ENCODE data around the gene SCN2B.

SCN2B gene

DNA sequence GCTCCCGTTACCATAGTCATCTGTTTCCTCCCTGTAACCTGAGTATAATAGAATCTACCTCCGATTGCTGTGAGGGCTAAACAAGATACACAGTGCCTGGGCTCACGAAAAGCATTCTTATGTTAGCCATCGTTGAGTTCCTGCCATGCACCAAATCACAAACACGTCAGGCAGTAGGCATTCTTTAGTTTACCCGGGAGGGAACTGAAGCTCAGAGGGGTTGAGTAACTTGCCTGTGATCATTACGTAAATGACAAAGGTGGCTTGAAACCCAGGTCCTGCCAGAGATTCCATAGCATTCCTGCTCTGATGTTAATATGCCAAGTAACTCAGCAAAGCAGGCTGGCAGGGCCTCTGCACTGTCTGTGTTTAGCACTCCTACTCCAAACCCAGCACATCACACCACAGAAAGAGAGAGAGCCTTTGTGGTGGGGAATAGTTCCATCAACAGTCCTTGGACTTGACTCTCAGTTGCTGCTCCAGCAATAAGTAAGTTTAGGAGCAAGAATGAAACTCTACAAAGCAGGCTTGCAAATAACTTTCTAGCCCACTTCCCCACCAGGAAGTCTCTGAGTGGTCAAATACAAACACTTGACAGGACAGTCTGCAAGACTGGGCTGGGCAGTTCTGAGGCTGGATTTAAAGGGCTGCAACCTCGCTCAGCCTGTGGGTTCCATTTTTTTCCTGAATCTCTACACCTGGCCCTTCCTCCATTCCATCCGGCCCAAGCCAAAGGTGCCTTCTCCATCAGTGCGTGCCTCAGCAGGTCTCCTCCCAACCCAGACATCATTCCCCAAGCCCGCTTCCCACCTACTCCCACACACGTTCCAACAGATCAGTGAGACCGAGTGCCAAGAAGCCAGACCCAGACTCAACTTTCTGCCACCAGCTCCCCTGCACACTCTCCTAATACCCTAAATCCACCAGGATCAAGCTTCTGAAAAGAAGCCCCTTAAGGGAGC is 1.1 kb downstream of the SCN2B start:
- FAIRE-seq (peak; percentile 40), DNase-seq (ENCODE audit: low spot score) (no peak)

DNA sequence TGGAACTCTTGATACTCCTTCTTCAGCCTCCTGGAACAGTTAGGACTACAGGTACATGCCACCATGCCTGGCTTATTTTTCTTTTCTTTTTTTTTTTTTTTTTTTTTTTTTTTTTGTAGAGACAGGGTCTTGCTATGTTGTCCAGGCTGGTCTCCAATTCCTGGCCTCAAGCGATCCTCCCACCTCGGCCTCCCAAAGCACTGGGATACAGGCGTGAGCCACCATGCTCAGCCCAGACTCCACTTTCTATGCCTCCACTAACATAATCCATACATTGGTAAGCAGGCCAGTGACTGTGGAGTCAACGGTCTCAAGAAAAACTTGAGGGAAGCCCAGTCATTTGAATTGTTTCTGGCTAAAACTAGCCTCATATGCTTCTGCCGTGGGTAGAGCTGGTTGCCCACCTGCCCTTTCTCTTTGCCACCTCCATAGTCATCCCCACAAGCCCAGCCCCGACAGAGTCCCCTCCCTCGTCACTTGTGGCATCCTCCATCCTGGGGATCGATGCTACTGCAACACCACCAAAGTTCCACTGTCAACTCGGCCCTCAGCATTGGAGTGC is 2.4 kb downstream of the SCN2B start:
- FAIRE-seq (no peak), DNase-seq (ENCODE audit: low spot score) (no peak)

DNA sequence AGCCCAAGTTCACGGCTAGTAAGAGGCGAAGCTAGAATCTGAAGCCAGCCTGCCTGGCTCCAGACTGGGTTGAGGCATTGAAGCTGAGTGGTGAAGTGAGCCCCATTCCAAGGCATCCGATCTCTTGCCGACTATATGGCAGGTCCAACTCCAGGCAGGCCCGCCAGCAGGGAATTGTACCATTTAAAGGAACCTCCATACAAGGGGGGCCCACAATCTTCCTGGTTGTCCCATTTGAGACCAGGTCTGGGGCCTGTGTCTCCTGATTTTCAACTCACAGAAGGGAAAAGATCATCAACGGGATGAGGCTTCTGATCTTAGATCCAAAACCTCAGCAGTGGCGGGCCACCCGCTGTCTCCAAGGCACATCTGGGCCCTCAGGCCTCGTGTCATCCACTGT is 4.1 kb downstream of the SCN2B start:
- no peak for FAIRE-seq

DNA sequence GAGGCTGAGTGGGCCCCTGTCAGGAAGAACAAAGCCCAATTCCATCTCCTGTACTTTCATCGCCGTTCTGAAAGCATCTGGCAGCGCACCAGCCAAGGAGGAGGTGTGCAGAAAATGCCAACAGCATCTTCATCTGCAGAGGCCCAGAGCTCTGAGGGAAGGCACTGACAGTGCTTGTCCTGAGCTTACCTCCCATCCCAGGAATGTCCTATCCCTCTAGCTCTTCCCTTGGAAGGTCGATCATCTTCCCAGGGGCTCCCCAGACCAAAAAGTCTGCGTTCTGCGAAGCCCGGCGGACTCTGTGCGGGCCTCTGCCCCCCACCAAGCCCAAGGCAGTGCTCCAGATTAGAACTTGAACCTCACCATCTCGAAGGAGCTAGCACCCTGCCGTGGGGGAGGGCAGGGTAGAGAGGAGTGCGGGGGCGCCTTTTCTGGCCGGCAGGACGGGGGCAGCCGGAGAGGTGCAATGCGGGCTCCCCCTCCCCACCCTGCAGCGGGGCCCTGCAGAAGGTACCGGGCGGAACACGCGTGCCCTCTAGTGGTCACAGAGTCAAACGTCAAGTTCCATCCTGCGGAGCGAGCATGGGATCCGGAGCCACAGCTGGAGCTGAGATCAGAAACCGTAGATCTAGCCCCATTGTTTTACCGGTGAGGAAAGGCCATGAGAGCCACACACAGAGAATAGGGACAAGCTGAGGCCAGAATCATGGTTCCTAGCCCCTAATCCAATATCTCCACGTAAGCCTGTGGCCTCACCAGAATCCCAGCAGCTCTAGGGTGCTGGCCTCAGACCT is 5.0 kb downstream of the SCN2B start:
- DNase-seq (ENCODE audit: low spot score) (peak; percentile 76), FAIRE-seq (no peak)

More for the DNA sequence above, 4.1 kb downstream of the SCN2B start:
- no peak for DNase-seq (ENCODE audit: low spot score)

DNA sequence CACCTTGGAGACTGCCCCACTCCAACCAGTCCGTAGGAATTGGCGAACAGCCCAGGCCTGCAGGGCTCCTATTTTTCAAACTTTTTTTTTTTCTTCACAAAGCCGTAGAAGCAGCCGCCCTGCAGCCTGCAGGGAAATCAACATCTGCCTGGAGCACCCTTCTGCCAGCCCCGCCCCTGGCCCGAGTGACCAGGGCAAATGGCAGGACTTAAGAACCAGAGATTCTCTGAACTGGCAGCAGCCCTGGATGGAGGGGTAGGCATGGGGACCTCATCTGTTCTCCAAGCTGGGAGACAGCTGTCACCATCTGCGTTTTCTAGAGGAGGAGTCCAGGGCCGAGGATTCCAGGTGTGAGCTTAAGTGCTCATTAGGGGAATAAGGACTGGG is 5.6 kb downstream of the SCN2B start:
- no peak for DNase-seq (ENCODE audit: low spot score)
- no peak for FAIRE-seq

DNA sequence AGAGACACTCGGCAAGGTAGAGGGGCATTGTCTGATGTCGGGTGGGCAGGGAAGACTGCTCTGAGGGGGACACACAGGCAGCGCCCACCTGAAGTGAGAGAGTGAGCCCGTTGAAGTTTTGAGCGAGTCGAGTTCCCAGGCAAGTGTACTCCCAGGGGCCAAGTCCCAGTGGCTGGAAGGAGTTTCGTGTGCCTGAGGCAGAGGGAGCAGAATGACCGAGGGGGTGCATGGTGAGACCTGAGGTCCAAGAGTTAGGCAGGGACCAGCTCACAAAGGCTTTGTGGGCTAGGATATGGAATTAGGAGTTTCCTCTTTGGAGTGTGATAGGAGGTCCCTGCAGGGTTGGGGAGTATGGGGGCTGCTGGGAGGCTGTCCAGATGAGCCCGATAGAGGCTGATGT is 6.2 kb downstream of the SCN2B start:
- FAIRE-seq = no peak
- DNase-seq (ENCODE audit: low spot score) = no peak

DNA sequence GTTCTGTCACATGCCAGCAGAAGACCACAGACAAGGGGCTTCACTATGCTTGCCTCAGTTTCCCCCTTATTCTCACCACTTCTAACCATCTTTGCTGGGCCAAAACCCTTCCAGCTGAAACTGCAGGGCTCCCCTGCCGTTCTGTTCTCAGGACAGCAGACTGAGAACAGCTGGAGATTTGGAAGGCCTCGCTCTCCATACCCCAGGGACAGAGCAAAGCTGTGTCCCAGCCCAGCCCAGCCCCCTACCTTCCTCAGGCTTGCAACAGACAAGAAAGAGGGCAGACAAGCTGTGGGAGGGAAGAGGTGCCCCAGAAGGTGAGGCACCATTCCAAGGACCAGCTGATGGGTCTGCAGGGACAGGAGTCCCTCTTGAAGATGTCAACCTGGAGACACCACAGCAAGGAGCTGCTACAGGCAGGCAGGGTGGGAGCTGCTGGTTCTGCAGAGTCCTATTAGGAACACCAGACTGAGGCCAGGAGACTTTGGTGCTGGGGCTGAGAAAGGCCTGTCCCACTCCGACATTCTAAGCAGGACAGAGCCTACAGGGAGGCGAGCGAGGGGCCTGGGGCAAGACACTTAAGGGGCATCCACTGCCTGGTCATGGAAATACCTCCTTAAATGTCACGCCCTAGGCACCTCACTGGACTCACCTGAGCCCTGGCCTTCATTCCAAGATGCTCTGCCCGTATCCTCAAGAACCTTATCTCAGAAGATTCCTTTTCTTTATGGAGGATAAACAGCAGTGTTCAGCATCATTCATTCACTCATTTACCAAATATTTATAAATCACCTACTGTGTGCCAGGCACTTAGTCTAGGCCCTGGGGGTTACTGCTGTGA is 6.9 kb downstream of the SCN2B start:
- FAIRE-seq (no peak), DNase-seq (ENCODE audit: low spot score) (no peak)

DNA sequence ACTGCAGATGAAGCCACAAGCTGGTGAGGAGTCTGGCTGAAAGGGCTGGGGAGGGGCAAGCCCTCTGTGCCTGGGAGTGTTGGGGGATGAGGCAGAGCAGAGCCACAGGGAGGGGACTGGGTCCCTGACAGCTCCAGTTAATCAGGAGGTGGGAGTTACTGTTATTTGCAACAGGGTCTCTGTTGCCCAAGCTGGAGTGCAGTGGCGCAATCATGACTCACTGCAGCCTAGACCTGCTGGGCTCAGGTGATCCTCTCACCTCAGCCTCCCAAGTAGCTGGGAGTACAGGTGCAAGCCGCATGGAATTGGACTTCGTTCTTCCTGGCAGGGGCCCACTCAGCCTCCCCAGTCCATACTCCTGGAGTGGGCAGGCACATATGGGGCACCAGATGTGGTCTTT is 7.7 kb downstream of the SCN2B start:
- DNase-seq (ENCODE audit: low spot score) (no peak), FAIRE-seq (no peak)

DNA sequence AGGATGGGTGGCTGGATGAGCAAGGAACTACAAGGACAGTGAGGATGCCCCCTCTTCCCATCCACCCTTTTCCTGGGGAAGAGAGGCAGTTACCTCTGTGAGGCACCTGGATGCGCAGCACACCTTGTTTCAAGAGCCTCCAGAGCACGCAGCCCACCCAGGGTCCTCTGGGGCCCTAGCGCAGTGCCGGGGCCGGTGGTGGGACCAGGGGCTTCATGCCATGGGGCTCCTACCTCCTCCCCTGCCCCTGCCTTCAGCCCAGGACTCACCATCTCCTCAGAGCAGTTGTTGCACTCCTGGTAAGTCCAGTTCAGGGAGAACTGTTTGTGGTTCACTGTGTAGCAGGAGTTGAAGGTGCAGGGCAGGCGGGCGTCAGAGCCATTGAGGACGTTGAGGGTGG is 8.1 kb downstream of the SCN2B start:
- DNase-seq (ENCODE audit: low spot score) (no peak), FAIRE-seq (no peak)

DNA sequence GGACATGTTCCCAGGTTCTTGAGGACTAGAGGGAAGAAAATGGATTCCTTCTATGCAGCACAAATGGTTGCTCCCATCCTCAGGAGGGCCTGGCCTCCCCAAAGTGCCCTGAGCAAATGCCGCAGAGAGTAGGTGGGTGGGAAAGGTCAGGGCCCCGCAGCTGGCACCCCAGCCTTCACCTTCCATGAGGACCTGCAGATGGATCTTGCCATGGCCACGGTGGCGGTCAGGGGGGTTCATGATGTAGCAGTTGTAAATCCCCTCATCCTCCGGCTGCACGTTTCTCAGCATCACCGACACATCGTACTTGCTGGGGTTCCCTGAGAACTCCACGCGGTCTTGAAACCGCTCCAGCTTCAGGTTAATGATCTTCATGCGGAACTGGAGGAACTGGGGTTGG is 8.5 kb downstream of the SCN2B start:
- FAIRE-seq = no peak
- DNase-seq (ENCODE audit: low spot score) = no peak

DNA sequence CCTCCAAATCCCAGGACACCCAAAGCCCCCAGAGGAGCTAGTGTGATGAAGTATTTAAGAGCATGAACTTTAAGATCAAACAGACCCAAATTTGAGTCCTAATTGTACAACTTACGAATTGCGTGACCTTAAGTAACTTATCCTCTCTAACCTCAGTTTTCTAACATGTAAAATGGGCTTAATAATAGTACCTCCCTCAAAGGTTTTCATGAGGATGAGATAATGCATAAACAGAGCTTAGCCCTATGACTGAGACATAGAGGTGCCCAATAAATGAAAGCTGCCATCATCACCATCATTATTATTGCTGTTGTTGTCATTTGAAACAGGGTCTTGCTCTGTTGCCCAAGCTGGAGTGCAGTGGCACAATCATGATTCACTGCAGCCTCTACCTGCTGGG is 9.2 kb downstream of the SCN2B start:
- DNase-seq (ENCODE audit: low spot score) = no peak
- no peak for FAIRE-seq

DNA sequence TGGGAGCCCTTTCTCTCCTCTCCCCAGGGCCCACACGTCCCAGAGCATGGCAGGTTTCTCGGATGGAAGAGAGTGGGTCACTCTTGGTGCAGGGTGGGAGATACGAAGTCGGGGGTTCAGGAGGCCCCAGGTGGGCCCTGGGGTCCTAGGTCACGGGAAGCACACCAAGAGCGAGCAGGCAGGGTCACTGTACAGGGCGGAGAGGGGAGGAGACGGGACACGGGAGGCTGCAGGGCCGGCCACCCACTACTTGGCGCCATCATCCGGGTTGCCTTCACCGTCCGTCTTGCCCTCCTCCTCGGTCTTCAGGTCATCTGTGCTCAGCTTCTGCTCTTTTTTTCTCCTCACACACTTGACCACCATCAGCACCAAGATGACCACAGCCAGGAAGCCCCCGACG is 9.8 kb downstream of the SCN2B start:
- FAIRE-seq (no peak), DNase-seq (ENCODE audit: low spot score) (no peak)

DNA sequence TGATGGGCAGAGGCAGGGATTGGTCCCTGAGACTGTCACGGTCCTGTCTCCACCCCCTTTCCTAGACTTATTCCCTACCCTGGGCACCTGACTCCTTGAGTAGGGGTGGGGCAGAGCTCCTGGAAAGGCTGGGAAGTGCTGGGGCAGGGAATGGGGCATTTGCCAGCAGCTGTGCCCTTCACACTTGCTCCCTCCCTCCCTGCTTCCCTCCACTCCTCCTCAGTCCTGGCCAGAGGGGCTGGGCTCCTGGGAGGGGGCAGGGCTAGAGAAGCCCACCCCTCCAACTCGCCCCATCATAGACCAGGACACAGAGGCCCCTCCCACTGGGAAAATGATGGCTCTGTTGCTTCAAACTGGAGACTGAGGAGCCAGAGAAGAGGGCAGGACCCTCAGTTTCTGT is 11.6 kb downstream of the SCN2B start:
- FAIRE-seq = no peak
- no peak for DNase-seq (ENCODE audit: low spot score)

DNA sequence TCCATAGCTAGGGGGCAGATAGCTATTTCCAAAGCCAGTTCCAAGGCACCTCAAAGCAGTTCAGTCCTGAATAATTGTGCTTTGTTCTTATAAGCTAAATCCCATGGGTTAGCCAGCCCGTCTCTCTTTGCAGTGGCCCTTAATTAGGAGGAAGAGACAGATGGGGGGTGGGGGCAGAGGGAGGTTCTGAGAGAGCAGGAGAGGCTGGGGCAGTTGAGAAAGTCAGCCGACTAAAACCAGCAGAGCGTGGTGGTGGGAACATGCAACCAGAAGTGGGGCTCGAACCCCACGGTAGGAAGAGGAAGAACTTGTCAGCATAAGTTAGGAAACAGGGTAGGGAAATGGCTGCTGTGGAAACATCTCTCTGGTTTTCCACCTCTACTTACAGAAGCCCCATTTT is 12.9 kb downstream of the SCN2B start:
- no peak for DNase-seq (ENCODE audit: low spot score)
- no peak for FAIRE-seq

DNA sequence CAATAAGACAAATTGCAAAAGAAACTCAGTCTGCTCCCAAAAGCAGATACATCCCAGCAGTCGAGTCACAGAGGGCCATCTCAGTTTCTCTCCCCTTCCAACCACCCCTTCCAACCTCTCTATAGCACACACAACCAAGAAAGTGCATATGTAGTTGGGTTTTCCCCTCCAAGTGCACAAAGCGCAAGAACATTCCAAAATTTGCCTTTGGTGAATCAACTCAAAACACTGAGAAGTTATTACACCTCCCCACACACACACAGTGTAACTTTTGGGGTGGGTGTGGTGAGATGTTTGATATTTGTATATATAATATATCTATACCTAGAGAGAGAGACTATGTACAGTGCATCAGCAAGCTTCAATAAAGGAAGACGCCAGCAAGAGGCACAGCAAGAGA is 13.6 kb downstream of the SCN2B start:
- FAIRE-seq = no peak
- DNase-seq (ENCODE audit: low spot score) = no peak

DNA sequence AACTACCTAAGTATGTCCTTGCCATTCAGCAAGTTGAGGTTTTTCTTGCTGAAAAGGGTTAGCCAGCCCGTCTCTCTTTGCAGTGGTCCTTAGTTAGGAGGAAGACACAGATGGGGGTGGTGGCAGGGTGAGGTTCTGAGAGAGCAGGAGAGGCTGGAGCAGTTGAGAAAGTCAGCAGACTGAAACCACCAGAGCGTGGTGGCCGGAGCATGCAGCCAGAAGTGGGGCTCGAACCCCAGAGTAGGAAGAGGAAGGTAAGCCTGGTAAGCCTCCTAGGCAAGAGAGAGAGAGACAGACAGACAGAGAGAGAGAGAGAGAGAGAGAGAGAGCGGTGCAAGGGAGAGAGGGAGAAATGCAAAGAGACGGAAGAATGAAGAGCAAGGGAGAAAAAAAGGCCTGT is 14.7 kb downstream of the SCN2B start:
- FAIRE-seq = no peak

DNA sequence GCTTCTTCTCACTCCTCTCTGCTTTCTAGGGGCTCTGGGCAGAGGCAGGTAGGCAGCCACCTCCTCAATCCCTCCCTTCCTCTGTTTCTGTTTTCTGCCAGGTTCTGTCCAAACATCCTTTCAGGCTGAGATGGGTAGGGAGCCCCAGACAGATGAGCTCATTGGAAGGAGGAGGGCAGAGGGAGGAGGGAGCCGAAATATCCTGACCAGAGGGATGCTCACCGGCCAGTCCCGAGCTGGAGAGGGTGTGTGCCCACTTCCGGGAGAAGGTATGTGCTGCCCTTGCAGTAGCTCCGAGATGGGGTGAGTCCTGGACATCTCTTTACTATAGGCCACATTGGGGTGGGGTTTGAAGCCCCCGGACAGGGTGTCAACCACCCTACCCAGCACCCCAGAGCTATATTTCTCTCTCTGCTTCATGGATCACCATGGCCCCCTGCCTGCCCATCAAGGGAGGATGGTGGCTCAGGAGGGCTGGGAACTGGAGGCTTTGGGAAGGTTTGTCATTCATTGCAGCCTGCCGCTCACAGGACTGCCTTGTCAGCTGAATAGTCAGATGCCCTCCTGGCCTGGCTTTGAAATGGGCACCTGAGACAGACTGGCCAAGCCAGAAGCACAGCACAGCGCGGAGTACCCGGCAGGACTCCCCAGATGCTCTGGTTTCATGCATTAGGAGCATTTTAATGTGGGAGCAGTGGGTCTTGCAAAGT is 19.1 kb downstream of the SCN2B start:
- FAIRE-seq = no peak
- DNase-seq (ENCODE audit: low spot score) = no peak

More for the DNA sequence above, 14.7 kb downstream of the SCN2B start:
- DNase-seq (ENCODE audit: low spot score) = no peak

DNA sequence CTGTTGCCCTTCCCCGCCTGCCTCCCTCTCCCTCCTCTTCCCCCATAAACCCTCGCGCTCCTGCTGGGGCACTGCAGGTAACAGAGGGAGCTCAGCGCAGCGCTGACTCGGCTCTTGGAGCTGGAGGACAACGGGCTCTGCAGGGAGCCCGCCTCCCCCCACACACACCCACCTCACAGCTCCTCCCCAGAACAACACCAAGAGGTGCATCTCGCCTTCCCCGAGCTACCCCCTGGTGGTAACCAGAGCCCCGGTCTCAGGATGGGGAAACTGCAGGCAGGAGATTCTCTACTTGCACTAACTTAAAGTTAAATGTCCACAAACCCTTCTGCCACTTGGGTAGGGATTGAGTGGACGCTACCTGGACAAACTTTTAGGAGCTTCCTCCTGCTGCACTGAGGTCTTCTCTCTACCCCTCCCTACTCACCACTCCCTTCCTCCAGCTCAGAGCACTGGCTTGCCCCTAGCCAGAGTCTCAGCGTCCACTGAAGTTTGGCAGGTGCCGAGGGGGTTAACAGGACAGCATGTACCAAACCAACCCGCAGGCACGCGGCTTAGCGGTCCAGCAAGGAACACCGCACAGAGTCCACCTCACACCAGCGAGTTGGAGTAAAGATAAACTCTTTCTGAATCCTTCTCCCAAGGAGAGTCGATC is 19.8 kb downstream of the SCN2B start:
- no peak for FAIRE-seq
- DNase-seq (ENCODE audit: low spot score) = peak; percentile 59

DNA sequence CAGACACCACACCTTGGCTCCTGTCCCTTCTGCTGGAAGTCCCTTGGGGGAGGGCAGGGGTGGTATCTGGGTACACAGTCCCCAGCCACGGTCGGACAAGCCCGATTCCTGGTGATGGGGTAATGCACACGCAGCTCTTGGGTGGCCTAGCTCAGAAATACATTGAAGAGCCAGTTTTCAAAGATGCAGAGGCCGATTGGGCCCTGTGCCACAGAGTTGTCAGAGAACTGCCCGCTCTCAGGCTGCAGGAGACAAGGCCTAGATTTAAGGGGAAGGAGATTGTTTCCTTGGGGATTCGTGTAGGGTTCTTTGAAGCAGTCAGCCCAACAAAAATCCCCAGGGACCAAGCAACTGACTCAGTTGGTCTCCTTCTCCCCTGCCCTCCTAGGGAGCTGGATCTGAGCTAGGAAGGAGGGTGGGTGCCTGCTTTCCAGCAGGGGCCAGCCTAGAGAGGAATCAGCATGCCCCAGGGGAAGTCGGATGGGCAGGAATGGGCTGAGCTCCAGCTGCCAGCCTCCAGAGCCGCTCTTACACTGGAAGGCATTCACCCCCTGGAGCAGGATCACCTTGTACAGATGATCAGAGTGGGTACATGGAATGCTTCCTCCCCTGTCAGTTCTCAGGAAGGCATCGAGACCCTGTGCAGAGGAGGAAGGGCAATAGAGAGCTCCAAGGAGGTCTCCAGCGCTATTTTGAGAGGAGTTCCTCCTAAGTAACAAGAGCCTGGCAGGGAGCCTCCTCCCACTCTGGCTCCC is 20.5 kb downstream of the SCN2B start:
- FAIRE-seq (no peak), DNase-seq (ENCODE audit: low spot score) (no peak)
